GM18499 (cell line): Measurements from ENCODE around the gene CCDC87.
"Not testable (repeated sequence)": the region's sequence is repeated elsewhere in the genome, so short reads cannot be mapped to it uniquely, and the experiment has no call there.

Source experiments
- ATAC-seq: cut with Tn5 transposase; IDR thresholded peaks from one replicate; pipeline ENCODE4 v1.9.1; 2021; ENCODE audit warnings: moderate number of reproducible peaks; ENCODE audit not compliant: insufficient read depth, unreplicated experiment

CCDC87 gene

DNA sequence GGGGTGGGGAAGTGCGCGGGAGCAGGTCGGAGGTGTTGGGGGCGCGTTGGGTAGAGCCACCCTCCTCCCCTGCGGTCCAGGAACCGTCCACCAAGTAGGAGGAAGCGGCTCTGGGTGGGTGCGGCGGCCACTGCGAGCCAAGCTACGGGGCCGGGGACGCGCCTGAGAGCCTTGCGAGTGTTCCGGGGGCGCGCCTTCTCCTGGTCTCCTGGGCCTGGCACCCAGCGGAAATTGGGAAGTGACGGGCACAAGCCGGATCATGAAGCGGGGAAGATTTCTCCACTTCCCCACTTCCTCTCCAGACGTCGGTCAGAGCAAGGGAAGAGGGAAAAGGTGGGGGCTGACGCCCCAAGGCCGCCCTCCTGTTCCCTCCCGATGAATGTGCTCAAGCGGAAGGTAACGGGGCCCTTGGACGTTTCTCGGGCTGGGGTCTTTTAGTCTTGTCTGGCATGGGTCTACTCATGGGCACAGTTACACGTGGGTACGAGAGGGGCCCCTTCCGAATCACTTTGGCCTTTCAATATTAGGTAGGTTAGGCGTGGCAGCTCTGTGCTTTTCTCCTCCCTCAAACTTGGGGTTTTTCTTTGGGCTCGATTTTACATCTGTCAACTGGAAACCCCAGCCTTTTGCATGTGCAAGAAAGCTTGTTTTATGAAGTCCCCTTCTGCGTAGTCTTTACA, 24.4 kb upstream of the CCDC87 start:
- ATAC-seq, result no peak

- ATAC-seq, result peak; percentile 67
These were observed 23.7 kb upstream of the CCDC87 start, which contains the start of gene RBM14 for GRCh38 chr11:66616379-66617154. RBM14 (plus strand) TSS chr11:66616630; CDS start chr11:66616721, 91 bp downstream.

DNA sequence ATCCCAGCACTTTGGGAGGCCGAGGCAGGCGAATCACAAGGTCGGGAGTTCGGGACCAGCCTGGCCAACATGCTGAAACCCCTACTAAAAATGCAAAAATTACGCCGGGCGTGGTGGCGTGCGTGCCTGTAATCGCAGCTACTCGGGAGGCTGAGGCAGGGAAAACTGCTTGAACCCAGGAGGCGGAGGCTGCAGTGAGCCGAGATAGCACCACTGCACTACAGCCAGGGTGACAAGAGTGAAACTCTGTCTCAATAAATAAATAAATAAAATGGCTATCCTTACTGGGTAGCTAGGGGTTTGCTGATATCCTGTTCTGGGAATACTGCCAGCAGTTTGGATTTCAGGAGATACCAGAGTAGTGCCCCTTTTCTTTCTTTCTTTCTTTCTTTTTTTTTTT, 21.2 kb upstream of the CCDC87 start:
- no peak for ATAC-seq

DNA sequence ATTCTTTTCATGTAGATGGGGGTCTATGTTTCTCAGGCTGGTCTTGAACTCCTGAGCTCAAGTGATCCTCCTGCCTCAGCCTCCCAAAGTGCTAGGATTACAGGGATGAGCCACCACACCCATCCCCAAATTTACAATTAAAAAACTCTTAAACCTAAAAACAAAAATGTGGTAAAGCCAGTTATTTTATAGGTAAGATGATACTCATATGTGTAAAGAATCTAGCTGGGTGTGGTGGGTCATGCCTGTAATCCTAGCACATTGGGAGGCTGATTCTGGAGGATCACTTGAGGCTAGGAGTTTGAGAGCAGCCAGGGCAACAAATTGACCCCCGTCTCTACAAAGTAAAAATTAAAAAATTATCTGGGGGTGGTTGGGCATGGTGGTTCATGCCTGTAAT, 19.6 kb upstream of the CCDC87 start:
- ATAC-seq, result no peak

- no peak for ATAC-seq
These were observed 17.1 kb upstream of the CCDC87 start for GRCh38 chr11:66609721-66610617.

- no peak for ATAC-seq
These were observed 14.4 kb upstream of the CCDC87 start for GRCh38 chr11:66607126-66607834.

- ATAC-seq, result not testable (repeated sequence)
These were observed 13.7 kb upstream of the CCDC87 start for GRCh38 chr11:66606608-66607007.

GRCh38 chr11:66604155-66604554, 11.3 kb upstream of the CCDC87 start:
- no peak for ATAC-seq

- no peak for ATAC-seq
These were observed 10.2 kb upstream of the CCDC87 start for GRCh38 chr11:66603072-66603471.

DNA sequence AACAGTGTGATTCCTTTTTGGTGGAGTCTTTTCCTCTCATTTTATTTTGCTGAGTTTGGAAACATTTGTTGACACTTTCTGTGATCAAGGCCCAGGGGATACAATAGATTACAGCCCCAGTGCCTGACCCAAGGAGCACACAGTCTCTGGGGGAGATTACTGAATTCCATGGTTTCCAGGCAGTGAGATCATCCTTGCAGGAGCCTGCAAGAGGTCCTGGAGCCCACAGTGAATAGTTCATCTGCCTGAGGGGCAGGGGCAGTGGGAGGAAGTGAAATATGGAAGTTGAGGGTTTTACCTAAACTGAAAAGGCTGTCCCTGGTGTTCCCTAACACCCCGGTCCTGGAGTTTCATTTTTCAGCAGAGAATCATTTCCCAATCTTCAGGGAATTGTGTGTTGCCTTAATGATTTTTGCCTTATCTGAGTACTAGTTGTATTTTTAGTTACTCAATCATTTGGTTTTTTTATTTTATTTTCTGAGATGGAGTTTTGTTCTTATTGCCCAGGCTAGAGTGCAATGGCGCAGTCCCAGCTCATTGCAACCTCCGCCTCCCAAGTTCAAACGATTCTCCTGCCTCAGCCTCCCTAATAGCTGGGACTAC, 7.9 kb upstream of the CCDC87 start:
- no peak for ATAC-seq

DNA sequence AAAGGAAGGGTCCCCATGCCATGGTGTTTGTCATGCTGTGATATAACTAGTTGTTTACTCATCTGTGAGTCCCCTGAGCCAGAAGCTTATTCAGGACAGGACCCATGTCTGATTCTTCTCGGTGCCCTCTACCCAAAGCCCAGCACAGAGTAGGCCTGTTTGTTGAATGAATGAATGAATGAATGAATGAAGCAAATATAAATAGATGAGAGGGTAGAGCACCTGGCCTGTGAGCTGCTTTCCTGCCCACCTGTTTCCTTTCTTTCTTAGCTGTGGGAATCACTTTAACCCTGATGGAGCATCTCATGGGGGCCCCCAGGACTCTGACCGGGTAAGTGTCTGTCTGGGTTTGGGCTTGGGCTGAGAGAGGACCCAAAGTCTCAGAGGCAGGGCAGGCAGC, 7.4 kb upstream of the CCDC87 start:
- ATAC-seq, result no peak

GRCh38 chr11:66598993-66599392, 6.1 kb upstream of the CCDC87 start:
- ATAC-seq, result no peak

- no peak for ATAC-seq
These were observed 2.5 kb upstream of the CCDC87 start for GRCh38 chr11:66595245-66595904.

- no peak for ATAC-seq
These were observed 787 bp upstream of the CCDC87 start for GRCh38 chr11:66593650-66594049.

- no peak for ATAC-seq
These were observed 406 bp upstream of the CCDC87 start for GRCh38 chr11:66593303-66593635.

DNA sequence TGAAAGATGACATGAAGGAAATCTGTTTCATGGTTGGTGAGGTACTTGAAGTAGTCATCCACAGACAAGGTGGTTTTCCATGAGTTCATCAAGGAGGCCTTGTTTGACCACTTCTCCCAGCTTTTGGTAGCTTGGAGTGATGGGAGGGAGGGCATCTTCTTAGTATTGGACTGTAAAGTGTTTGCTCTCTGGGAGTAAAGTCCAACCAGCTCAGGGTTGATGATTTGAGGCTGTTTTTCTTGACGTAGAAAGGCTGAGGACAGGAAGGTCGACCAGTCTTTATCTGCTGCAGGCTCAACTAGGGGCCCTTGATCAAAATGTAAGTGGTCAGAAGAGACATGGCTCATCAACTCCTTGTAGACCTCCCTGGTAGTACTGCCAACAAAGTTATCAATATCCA, 1.7 kb downstream of the CCDC87 start:
- ATAC-seq, result no peak

GRCh38 chr11:66589996-66590675, 2.7 kb downstream of the CCDC87 start:
- no peak for ATAC-seq

DNA sequence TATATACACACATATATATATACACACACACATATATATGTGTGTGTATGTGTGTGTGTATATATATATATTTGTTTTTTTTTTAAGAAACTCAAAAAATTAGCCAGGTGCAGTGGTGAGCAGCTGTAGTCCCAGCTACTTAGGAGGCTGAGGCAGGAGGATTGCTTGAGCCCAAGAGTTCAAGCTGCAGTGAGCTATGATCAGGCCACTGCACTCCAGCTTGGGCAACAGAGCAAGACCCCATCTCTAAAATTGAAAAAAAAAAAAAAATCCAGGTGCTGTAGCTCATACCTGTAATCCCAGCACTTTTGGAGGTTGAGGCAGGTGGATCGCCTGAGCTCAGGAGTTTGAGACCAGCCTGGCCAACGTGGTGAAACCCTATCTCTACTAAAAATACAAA, 3.5 kb downstream of the CCDC87 start:
- ATAC-seq, result not testable (repeated sequence)

DNA sequence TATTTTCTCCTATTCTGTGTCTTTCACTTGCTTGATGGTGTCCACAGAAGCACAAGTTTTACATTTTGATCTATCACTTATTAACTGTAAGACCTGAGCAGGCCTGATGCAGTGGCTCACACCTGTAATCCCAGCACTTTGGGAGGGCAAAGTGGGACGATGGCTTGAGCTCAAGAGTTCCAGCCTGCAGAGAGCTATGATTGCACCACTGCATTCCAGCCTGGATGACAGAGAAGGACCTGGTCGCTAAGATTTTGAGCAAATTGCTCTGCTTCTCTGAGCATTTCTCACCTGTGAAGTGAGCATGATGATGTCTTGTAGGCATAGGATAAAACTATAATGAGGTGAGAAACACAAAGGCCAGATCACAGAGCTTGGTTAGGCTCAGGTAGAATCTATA, 6.7 kb downstream of the CCDC87 start:
- ATAC-seq, result no peak
